ENCODE measurements around the gene PARP16.

DNA sequence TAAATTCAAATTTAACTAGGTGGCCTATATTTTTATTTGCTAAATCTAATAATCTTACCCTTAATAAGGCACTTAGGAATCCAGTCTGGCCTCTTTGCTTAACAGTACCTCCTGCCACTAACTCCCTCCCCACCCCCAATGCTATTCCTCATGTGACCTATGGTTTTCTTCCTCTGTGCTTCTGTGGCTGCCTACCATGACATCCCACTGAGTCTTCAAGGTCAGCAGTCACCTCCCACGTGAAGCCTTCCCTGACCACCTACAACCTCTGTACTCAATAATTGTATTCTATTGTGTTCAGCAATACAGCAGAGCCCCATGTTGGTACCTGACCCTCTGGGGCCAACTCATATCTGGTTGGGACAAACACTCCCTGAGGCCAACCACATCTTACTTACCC lies 9.7 kb downstream of the PARP16 start:
- TF ChIP-seq CTCF (IDR thresholded peaks at IDR 0.05; ENCODE audit: low read depth, low read length), result no peak
- no peak for TF ChIP-seq EZH2phosphoT487 (IDR thresholded peaks at IDR 0.05; ENCODE audit: low read depth)
